ENCODE measurements around the gene CDH23.

CDH23 gene

DNA sequence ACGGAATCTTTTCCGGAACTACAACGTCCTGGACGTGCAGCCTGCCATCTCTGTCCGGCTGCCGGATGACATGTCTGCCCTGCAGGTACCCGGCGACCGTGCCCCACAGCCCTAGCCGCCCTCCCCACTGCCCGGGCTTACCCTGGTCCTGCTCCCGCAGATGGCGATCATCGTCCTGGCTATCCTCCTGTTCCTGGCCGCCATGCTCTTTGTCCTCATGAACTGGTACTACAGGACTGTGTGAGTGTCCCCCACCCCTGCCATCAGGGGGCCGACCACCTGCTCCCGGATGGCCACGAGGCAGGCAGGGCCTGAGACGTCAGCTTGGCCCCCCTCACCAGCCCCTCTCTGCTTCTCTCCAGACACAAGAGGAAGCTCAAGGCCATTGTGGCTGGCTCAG, 414.6 kb downstream of the CDH23 start:
- DNase-seq = no peak

DNA sequence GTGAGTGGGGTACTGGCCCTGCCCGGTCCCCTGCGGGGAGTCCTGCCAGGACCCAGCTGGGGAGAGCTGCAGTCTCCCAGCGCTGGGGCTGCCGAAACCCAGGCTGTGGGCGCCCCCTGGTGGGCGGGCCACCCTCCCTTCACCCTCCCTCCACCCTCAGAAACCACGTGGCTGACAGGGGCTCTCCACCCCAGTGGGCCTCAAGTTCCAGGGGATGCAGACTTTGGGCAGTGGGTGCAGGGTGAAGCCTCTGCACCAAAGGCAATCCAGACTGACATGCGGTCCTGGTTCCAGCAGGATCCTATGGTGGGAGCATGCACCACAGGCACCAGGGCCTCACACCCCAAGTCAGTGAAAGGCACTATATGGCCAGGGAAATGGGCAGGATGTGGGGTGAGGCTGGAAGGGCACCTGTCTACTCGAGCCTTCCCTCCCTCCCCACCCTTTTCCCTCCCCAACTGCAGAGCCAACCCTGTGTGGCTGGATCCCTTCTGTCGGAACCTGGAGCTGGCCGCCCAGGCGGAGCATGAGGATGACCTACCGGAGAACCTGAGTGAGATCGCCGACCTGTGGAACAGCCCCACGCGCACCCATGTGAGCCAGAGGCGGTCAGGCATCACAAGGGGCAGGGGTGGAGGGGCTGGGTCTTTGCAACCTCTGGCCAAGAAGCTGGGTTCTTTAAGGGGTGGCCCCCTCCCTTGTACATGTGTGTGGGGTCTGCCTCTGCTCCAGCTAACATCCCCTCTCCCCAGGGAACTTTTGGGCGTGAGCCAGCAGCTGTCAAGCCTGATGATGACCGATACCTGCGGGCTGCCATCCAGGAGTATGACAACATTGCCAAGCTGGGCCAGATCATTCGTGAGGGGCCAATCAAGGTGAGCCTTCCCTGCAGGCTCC, 415.5 kb downstream of the CDH23 start:
- DNase-seq = no peak

DNA sequence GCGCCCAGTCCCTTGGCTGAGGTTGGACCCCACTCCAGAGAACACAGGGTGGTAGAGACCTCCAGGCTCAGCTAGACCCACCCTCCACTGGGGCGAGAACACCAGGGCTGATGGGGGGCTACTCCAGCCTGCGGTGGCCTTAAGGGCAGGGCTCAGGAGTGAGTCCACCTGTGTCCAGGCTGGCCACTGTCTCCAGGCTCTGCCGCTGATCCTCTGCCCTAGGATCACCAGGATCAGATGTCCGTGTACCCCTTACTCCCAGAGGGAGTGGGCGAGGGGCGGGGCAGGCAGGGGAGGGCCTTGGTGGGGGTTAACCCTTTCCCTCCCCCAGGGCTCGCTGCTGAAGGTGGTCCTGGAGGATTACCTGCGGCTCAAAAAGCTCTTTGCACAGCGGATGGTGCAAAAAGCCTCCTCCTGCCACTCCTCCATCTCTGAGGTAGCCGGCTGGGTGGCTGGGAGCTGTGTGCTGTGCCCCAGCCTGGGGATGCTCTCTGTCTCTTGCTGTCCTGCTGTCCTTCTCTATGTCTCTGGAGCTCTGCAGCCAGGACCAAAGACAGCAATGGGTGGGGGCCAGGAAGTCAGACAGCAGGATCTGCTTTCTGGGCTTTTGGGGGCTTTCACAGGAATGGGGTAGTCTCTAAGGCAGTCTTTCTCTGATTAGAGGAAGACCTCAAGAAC, 416.3 kb downstream of the CDH23 start:
- no peak for DNase-seq

DNA sequence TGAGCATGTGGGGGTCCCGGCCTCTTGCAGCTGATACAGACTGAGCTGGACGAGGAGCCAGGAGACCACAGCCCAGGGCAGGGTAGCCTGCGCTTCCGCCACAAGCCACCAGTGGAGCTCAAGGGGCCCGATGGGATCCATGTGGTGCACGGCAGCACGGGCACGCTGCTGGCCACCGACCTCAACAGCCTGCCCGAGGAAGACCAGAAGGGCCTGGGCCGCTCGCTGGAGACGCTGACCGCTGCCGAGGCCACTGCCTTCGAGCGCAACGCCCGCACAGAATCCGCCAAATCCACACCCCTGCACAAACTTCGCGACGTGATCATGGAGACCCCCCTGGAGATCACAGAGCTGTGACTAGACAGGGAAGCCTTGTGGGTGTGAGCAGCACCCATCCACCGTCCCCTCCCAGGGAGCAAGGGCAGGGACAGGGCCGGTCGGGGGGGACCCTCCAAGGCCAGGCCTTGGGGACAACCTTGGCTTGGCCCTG, 418.2 kb downstream of the CDH23 start:
- no peak for DNase-seq

DNA sequence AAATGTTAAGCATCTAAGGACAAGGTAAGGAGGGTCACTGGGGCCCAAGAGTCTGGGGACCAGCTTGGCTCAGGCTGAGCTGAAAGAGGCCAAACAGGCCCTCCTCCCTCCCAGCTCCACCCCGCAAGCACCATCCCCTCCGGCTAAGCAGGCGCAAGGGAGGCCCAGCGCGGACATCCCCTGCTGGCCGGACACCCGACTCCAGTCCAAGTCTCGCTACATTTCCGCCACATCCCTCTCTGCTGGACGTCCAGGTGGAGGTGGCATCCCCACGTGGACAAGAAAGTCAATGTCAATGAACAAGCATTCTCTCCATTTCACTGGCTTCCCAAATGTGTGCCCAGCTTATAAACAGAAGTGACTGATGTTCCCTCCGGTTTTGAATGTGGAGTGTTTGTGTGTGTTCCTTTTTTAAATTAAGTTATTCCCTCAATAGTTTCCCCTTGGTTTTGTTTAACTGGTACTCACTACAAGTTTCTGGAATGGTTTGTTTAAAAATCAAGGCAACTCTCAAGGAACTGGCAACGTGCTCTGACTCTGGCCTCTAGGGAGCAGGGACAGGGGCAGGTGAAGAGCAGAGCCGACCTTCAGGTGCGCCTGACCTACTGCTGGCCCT, 418.9 kb downstream of the CDH23 start:
- no peak for DNase-seq

DNA sequence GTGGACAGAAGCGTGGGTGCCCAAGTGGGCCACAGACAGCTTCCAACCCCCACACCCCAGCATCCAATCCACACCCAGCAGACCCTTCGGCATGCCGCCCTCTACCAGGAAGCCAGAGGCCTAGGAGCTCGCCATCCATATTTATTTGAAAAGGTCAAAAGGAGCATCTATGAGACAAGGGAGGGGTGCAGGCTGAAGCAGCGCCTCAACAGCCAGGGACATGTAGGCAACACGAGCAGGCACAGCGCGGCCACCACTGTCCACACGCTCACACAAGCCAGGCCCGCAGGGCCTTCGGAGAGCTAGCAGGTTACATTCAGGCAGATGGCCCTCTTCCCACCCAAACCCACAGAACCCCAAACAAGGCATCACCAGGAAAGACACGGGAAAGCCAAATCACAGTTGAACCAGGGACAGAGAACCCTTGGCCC, 419.7 kb downstream of the CDH23 start:
- DNase-seq = no peak

DNA sequence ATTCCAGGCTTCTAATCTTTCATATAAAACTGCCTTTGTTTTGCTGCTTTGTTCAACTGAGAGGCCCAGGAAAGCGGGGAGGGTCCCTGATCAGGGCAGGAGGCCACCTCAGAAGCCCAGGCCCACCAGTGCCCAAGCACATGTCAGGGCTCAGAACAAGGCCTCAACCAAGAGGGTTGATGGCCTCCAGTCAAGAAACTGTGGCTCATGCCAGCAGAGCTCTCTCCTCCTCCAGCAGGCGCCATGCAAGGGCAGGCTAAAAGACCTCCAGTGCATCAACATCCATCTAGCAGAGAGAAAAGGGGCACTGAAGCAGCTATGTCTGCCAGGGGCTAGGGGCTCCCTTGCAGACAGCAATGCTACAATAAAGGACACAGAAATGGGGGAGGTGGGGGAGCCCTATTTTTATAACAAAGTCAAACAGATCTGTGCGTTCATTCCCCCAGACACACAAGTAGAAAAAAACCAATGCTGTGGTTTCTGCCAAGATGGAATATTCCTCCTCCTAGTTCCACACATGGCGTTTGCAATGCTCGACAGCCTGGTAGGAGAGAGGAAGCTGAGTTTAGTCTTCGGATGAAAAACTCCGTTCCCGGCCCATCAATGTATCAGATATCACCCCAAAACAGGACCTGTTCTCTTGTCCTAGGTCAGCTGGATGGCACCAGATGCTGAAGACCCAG, 420.4 kb downstream of the CDH23 start:
- DNase-seq = no peak

DNA sequence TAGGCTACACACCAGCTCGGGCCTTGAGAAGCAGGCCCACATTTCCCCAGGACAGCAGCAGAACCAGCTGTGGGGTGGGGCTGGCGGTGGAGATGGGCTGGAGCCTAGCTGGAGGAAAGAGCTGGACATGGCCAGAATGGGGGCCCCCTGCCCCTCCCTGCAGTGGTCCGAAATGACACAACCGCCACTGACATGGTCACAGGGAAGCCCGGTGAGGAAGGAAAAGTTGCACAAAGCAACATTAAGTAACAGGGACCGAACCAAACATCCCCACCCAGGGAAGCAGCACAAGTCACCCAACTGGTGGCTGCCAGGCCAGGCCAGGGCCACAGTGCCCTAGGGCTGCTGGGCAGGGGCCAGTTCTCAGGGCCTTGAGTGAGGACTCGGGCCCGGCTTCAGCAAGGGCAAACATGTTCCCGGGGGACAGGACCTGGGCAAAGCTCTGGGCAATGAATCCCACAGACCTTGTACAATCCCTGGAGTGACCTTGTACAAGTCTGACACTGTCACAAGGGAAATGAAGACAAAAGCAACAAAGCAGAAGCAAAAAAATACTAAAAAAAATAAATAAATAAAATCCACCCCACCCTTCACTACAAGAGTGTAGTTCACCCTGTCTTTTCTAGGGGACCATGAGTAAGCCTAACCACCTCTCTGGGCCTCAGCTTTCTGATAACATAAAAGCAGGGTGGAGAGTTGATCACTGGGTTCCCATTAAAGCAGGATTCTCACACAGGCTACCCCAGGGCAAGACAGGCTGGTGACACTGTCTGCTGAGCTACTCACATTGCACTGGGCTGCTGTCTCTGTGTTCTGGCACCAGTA, 421.3 kb downstream of the CDH23 start:
- no peak for DNase-seq

DNA sequence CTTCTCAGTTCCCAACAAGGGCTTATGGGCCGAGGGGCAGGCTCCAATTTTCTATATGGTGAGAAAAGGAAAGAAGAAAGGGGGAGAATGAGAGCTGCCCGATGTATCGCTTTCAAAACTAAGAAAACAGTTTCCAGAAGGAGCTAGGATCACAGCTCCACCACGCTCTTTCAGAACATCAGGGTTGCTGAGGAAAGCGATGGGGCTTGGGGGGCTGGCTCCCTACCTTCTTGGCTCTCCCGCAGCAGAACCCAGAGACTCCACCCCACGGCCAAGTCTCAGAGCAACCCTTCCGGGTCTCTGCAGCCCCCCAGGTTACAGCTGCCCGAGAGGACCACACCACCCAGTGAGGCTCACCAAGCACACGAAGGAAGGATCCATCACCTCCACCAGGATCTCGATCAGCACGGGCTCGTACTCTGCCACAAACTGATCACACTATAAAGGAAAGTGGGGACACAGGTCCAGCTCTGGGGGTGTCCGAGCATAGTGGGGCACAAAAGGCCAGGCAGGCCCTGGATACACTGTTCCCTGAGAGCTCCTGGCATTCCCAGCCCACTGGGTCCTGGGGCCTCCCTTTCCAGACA, 422.0 kb downstream of the CDH23 start:
- no peak for DNase-seq

DNA sequence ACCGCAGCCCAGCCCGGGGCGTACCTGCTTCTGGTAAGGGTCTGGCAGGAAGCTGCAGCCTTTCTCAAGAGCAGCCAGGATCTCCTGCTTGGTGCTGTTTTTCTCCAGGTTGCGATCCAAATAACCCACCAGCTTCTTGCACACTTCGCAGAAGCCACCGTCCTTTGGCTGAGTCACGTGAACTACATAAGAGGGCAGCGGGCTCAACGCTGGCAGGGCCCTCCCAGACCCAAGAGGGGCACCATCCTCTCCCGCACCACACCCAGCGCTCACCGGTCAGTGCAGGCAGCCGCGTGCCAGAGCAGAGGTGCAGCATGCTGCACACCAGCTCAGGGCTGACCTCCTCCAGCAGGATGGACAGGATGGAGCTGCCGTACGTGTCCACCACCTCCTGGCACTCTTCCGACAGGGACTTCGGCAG, 422.7 kb downstream of the CDH23 start:
- DNase-seq = no peak

DNA sequence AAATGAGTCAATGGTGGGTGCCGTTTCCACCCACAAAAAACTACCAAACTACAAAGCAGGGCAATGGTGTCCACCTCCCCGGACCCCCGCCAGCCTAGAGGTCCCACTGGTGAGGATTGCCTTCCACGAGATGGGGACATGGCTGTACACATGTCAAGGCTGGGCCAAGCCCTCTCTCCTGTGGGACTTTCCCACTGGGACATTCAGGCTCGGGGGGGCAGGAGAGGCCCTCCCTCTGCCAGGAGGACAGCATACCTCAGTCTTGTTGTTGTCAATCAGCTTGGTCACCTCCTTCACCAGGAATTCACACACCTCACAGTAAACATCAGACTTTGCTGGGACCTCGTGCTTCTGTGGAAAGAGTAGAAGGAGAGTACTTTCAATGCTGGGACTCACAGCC, 423.3 kb downstream of the CDH23 start:
- no peak for DNase-seq

DNA sequence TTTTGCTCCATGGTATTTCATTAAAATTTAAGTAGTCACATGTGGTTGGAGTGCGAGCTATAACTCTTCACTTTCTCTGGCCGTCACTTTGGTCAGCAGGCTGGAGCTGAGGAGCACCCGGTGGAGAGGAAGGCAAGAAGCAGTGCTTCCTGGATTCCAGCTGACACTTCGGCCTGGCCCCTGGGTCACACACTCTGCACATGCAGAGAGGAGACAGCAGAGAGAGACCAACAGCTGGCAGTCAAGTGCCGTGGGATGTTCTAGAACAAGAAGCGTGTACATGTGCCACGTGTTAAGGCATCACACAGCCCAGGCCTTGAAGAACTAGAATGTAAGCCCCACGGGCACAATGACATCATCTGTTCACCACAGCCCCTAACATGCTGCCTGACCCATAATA, 424.2 kb downstream of the CDH23 start:
- no peak for DNase-seq

DNA sequence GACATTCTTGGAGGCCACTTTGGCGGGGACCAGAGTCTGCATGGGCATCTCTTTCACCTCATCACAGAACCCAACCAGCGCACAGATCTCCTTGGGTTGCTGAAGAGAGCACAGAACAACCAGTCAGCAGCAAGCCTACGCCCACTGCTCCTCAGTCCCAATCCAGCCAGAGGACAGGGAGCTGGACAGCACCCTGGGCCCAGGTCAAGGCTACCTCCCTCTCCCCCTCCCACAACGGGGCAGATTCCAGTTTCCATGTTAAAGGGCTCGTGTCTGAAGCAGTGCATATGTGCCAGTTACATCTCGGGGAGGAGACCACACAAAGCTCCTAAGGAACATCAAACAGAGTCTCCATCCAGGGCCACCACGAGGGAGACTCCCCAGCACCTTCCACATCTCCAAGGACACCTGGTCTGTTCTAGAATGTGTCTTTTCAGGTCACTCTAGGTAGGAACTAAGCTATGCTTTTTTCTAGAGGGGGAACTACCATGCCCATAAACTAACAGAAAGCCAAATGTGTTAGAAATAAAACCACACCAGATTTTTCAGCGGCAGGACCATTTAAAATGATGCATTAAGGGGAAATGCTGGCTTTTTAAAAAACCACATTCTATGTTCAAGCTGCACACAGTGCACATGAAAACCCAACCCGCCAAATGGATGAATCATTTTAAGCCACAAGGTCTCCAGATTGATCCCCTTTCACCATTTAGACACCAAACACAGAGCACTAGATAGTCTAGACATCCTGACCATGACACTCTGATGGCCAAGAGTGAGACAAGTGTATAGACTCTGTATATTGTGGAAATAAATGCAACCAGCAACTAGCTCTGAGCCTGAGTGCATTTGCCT, 425.4 kb downstream of the CDH23 start:
- DNase-seq = no peak

DNA sequence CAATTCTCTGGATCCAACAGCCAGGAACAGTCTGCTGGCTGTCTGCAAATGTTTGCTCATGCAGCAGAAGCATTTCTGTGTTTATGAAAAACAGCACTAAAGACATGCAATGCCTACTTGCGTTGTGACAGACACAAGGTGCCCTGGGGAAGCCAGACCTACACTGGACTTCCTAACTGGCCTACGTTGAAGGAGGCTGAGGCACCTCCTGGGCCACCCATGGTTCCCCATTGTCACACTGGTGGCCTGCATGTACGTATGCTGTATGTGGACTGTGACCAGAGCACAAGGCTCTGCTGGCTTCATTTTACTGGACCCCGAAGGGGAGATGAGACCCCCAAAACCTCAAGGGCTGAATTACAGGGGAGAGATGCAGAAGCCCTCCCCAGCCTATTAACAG, 426.6 kb downstream of the CDH23 start:
- no peak for DNase-seq

DNA sequence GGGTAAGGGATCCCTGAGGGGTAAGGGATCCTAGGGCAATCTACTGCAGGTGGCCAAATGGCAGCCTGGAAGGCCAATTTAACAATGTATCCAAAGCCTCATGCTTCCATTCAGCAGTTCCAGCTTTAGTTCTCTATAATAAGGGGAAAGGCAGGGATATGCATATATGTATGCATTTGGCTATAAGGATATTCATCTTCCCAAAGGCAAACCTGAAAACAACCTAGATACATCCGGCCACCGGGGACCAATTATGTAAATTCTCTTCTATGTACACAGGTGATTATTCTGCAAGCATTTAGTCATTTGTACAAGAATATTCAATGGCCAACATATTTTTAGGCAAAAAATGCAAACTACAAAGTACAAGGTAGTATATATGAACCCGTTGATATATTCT, 427.6 kb downstream of the CDH23 start:
- no peak for DNase-seq

DNA sequence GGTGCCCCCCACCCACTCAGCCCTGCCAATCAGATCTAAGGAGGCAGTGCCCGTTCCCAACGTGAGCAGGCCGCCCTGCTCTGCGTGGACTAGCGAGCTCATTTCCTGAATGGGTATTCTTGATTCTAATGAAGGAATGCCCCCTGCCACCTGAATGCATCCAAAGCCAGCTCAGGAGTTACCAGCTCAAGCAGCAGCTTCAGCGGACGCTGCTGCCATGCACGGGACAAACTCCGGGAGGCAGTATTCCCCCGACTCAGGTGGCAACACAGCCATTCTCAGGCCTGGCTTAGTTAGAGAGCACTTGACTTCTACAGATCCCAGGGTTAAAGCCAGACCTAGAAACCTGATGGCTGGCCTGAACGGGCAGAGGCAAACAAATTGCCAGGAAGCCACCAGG, 428.5 kb downstream of the CDH23 start:
- no peak for DNase-seq

DNA sequence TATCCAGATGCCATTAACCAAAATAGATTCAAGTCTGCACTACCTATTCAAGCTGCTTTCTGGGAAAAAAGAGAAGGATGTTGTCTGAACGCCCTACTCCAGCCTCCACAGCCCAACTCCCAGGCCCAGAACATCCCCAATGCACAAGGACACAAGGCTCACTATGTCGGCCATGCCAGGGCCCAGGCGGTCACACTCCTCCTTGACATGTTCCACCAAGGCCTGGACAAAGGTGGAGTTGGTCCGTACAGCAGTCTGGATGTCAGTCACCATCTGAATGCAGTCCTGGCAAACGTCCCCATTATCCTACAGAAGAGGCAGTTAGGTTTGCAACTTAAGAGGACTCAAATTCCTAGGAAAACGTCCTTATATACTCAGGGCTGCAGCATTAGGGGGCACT, 431.1 kb downstream of the CDH23 start:
- no peak for DNase-seq

DNA sequence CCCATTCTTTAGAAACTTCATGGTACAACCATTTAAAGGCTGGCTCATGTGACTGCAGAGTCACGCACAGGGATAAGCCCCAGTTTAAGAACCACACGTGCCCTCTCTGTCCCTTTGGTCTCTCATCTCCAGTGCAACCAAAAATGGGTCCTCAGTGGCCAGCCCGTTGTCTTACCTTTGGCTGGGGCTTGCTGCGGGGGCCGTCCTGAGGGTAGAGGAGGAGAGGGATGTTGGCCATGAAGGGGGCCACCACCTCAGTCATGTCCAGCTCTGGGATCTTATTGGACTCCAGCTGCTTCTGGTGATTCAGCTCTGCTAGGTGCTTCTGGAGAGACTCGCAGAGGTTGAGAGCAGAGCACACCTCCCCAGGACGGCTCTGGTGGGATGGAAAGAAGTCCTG, 432.0 kb downstream of the CDH23 start:
- no peak for DNase-seq

DNA sequence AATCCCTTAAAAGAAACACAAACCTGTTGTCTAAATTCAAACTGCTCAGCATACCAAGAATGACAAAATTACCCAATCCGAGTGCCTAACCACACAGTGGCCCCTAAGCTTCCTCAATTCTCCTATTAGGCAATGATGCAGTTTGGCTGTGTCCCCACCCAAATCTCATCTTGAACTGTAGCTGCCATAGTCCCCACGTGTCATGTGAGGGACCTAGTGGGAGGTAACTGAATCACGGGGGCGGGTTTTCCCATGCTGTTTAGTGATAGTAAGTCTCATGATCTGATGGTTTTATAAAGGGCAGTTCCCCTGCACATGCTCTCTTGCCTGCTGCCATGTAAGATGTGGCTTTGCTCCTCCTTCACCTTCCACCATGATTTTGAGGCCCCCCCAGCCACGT, 432.5 kb downstream of the CDH23 start:
- DNase-seq = no peak

DNA sequence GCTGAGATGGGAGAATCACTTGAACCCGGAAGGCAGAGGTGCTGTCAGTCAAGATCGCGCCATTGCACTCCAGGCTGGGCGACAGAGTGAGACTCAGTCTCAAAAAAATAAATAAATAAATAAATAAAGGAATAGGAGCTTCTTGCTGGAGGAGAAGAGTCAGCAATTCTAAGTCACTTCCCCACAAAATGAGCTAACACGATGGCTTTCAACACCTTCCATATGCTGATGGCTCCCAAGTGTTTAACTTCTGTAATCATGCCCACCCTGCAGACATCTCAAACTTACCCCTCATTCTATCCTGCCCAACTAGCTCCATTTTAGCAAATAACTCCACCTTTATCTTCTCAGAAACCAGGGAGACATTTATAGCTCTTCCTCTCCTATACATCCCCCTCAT, 433.2 kb downstream of the CDH23 start:
- no peak for DNase-seq

DNA sequence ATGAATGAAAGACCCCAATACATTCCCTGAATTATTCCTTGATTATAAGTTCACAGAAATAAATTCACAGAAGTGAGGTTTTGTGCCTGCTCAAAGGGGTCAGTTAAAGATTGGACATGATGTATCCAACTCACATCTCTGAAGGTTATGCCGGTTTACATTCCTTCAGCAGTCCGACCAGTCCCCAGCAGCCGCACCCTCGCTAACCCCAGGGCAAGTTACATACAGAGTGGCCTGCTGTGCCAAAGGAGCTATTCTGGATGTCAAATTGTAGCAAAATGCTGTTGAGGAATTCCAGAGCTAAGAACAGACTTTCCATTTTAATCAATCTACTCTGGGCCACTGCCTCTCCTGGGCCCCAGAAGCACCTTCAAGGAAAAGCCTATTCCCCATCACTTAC, 434.0 kb downstream of the CDH23 start:
- DNase-seq = no peak
